Activated naive CD8-positive, alpha-beta T cell treated with anti-CD3 and anti-CD28 coated beads for 36 hours (primary cell): Measurements from ENCODE around the gene FAS. TPM values are rescaled to one million over a fixed set of nuclear protein-coding genes. Genes with fewer than 3 reads are reported as not detected.

Source experiments
- DNase-seq: peaks from one replicate; pipeline ENCODE4 v3.0.0; 2021
- H3K27ac Mint-ChIP-seq: one replicate; pipeline ENCODE4 v1.8.0; 2022; ENCODE audit warnings: mild to moderate bottlenecking, moderate library complexity, mixed read lengths
- H3K27me3 Mint-ChIP-seq: one replicate; pipeline ENCODE4 v1.8.0; 2022; ENCODE audit warnings: mild to moderate bottlenecking, mixed read lengths
- H3K36me3 Mint-ChIP-seq: one replicate; pipeline ENCODE4 v1.8.0; 2021; ENCODE audit warnings: mild to moderate bottlenecking, mixed read lengths
- H3K4me1 Mint-ChIP-seq: one replicate; pipeline ENCODE4 v1.8.0; 2021; ENCODE audit warnings: mixed read lengths
- H3K4me3 Mint-ChIP-seq: one replicate; pipeline ENCODE4 v1.8.0; 2022; ENCODE audit warnings: mild to moderate bottlenecking, moderate library complexity, mixed read lengths
- H3K9me3 Mint-ChIP-seq: one replicate; pipeline ENCODE4 v1.8.0; 2022; ENCODE audit warnings: mixed read lengths
- total RNA-seq, 2 experiments: library from RNA; stranded (reverse); gene quantifications; one replicate each; pipeline ENCODE4 v1.2.3, GENCODE V29; 2021

Gene FAS
- total RNA-seq, 2 experiments from 2014 or later = 31.1 to 33.4 TPM

DNA sequence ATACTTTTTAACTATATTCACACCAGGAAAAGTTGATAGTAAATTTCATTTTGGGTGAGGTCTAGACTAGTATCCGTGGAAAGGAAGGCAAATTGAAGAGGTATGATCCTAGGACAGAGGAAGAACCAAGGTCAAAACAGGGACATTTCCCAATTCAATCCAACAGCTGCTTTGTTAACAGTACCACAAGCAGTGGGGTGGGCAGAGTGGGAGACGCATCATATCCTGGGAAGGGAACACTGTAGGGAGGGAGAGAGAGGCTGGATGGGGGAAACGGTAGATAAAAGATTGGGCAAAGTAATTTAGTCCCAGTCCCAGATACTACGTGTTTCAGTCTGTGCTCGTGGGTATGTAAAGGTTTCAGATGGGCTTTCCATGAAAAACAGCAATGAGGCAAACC is 9.2 kb upstream of the FAS start:
- Mint-ChIP-seq H3K36me3 (peaks cover 3% of the 10 kb centered on the region), H3K9me3 (peaks cover 4% of the 10 kb centered on the region), H3K4me1 (peaks cover 6% of the 10 kb centered on the region), H3K27ac (no peak overlapping the region), H3K4me3 (no peak overlapping the region), H3K27me3 (no peaks in the 10 kb centered on the region)
- DNase-seq = no peak

DNA sequence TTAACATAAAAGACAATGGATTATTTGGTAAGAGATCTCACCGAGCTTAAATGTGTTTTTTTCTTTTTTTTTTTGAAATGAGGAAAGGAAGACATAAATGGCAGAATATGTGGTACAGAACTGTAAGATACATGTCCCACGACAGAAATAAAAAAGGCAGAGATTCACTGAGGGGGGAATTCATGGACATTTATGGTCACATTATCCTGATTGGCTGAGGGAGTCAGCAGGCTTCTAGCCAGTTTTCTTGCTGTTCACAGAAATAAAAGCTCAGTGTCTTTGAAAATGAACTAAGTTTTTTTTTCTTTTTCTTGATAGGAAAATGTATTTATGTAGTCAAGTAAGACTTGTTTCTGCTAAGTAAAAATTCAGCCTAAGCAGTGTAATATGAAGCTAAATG is 8.2 kb upstream of the FAS start:
- DNase-seq = no peak
- Mint-ChIP-seq H3K36me3 (peaks cover 7% of the 10 kb centered on the region), H3K27ac (no peak overlapping the region), H3K9me3 (peaks cover 6% of the 10 kb centered on the region), H3K27me3 (no peaks in the 10 kb centered on the region), H3K4me1 (peaks cover 8% of the 10 kb centered on the region), H3K4me3 (no peak overlapping the region)

DNA sequence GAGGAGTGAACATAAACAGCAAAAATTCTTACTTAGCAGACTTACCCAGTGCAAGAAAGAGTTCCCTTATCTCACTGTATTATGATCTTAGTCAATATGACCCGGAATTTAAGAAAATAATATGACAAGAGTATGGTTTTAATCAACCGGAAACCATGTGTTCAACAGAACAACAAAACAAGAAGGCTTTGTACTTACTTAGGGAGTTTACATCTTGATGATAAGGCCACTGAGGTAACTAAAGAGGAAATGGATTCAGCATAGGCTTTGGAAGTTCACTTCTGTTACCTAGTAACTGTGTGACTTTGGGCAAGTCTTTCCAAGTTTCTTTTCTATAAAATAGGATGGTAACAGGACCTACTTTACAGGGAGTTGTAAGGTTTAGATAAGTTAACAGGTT is 7.4 kb upstream of the FAS start:
- H3K27me3 Mint-ChIP-seq = no peaks in the 10 kb centered on the region
- H3K9me3 Mint-ChIP-seq = peaks cover 11% of the 10 kb centered on the region
- DNase-seq = no peak
- H3K36me3 Mint-ChIP-seq = peaks cover 12% of the 10 kb centered on the region
- no peak overlapping the region for H3K27ac Mint-ChIP-seq
- peaks cover 14% of the 10 kb centered on the region for H3K4me1 Mint-ChIP-seq
- H3K4me3 Mint-ChIP-seq = no peak overlapping the region

DNA sequence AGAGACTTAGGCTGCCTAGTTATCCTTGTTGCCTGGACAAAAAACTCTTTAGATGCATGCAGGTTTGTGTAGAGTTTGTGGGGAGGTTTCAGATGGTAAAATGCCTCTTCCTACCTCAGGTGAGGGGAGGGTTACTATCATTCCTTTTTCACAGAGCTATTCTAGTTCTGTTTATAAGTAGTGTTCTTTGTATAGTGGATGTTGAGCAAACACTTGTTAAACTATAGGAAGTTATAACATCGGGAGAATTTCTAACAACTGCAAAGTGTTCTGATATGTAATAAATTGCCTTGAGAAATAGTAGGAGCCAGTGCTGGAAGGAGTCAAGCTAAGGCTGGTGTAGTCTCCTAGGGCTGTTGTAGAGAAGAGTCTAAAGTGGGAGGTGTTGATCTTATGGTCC is 6.7 kb upstream of the FAS start:
- H3K4me1 Mint-ChIP-seq = peaks cover 17% of the 10 kb centered on the region
- H3K27ac Mint-ChIP-seq = no peak overlapping the region
- H3K36me3 Mint-ChIP-seq = peaks cover 12% of the 10 kb centered on the region
- H3K9me3 Mint-ChIP-seq = peaks cover 11% of the 10 kb centered on the region
- H3K4me3 Mint-ChIP-seq = no peak overlapping the region
- H3K27me3 Mint-ChIP-seq = no peaks in the 10 kb centered on the region
- DNase-seq = no peak

DNA sequence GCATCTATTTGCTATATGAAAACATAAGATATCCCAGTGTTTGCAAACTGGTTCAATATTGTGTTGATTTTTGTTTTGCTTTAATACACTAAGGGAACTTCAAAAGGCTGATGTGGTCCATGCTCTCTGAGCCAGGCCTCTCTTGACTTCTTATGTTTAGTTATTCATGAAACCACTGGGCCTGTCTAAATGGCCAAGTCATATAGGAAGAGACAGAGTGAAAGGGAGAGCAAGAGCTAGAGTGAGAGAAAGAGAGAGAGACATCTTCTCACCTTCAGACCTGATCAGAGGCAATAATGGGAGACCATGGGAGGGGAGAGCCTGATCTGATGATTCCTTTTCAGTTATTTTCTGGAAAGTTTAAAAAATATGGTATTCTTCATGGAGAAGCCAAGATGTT is 6.1 kb upstream of the FAS start:
- no peak for DNase-seq
- H3K36me3 Mint-ChIP-seq = peaks cover 12% of the 10 kb centered on the region
- H3K27me3 Mint-ChIP-seq = no peaks in the 10 kb centered on the region
- no peak overlapping the region for H3K27ac Mint-ChIP-seq
- H3K4me1 Mint-ChIP-seq = peaks cover 23% of the 10 kb centered on the region
- no peak overlapping the region for H3K4me3 Mint-ChIP-seq
- peaks cover 11% of the 10 kb centered on the region for H3K9me3 Mint-ChIP-seq

DNA sequence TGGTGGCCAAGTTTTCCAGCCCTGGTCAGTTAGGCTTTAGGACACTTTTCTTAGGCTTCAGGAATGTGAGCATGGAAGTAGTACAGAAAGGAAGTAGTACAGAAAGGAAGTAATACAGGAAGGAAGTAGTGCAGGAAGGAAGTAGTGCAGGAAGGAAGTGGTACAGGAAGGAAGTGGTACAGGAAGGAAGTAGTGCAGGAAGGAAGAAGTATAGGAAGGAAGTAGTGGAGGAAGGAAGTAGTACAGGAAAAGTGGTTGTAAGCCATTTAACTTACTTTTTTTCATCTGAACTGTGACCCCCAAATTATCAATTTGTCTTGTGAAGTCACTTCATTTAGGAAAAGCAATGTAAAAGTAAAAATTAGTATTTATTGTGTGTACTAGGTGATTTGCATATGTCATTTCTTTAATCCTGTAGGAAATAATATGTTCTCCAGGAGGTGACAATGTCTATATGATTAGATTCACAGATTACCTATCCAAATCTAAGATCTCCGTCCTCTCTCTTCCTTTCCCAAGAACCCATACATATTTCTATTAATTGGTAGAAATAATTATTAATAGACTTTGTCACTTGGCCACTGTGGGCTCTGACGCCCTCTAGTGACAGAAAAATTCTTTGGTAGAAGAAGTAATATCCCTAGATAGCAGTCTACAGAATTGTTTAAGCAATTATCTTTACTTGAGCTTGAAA is 3.9 kb upstream of the FAS start:
- Mint-ChIP-seq H3K4me1 (peaks cover 33% of the 10 kb centered on the region), H3K9me3 (peaks cover 11% of the 10 kb centered on the region), H3K27me3 (no peaks in the 10 kb centered on the region), H3K27ac (no peak overlapping the region), H3K36me3 (peaks cover 14% of the 10 kb centered on the region), H3K4me3 (no peak overlapping the region)
- no peak for DNase-seq

DNA sequence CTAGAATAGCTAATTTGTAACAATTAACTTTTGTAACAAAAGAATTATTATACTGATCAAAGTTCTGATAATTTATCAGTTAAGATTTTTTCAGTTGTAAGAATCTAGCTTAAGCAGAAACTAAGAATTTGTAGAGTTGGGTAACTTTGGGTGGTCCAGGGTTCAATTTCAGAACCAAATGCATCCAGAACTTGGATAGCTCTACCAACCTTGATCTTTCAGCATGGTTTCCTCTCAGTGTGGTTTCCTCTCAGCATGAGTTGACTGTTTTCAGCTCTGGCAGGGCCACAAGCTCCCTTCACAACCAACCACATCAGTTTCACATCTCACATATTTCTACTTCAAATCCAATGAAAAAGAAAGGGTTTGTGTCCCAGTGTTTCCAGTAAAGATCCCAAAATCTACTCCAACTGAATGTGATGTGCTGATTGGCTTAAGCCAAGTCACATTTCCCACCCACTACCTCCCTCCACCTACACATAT is 3.3 kb upstream of the FAS start:
- peaks cover 19% of the 10 kb centered on the region for H3K36me3 Mint-ChIP-seq
- H3K4me3 Mint-ChIP-seq = no peak overlapping the region
- H3K4me1 Mint-ChIP-seq = peaks cover 38% of the 10 kb centered on the region
- peaks cover 11% of the 10 kb centered on the region for H3K9me3 Mint-ChIP-seq
- DNase-seq = no peak
- H3K27me3 Mint-ChIP-seq = no peaks in the 10 kb centered on the region
- no peak overlapping the region for H3K27ac Mint-ChIP-seq

DNA sequence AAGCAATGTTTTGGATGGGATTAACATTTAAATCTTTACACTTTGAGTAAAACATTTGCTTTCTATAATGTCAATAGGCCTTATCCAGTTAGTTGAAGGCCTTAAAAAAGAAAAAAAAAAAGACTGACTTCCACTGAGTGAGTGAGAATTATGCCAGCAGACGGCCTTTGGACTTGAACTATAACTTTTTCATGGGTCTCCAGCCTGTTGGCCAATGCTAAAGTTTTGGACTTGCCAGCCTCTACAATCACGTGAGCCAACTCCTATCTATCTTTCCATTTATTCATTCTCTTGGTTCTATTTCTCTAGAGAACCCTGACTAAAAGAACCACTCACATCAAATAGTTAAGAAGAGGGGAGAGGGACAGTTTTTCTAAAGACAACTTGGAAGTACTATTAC is 2.8 kb upstream of the FAS start:
- Mint-ChIP-seq H3K27ac (no peak overlapping the region), H3K9me3 (peaks cover 11% of the 10 kb centered on the region), H3K4me1 (peaks cover 41% of the 10 kb centered on the region)

DNA sequence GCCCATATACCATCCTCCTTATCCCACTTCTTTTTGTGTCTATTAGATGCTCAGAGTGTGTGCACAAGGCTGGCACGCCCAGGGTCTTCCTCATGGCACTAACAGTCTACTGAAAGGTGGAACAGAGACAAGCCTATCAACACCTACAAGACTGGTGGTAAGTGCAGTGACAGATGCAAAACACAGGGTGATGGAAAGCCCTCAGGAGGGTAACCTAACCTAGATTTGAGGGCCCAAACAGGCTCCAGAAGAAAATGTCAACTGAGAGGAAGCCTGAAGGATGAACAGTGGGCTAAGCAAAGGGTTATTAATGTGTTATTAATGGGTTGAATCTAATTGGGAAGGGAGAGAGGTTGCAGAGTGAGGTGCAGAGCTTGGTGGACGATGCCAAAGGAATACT is 1.2 kb upstream of the FAS start:
- Mint-ChIP-seq H3K27me3 (no peaks in the 10 kb centered on the region), H3K9me3 (peaks cover 11% of the 10 kb centered on the region), H3K4me3 (peak overlapping the region; percentile 98), H3K36me3 (peaks cover 19% of the 10 kb centered on the region), H3K27ac (no peak overlapping the region), H3K4me1 (peaks cover 49% of the 10 kb centered on the region)
- no peak for DNase-seq

More for the DNA sequence above, 2.8 kb upstream of the FAS start:
- H3K4me3 Mint-ChIP-seq = no peak overlapping the region
- no peak for DNase-seq
- H3K27me3 Mint-ChIP-seq = no peaks in the 10 kb centered on the region
- peaks cover 19% of the 10 kb centered on the region for H3K36me3 Mint-ChIP-seq

DNA sequence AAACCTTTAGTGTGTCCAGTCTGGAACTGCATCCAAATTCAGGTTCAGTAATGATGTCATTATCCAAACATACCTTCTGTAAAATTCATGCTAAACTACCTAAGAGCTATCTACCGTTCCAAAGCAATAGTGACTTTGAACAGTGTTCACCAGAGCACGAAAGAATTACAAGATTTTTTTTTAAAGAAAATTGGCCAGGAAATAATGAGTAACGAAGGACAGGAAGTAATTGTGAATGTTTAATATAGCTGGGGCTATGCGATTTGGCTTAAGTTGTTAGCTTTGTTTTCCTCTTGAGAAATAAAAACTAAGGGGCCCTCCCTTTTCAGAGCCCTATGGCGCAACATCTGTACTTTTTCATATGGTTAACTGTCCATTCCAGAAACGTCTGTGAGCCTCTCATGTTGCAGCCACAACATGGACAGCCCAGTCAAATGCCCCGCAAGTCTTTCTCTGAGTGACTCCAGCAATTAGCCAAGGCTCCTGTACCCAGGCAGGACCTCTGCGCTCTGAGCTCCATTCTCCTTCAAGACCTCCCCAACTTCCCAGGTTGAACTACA is 694 bp upstream of the FAS start:
- peaks cover 11% of the 10 kb centered on the region for H3K9me3 Mint-ChIP-seq
- peaks cover 19% of the 10 kb centered on the region for H3K36me3 Mint-ChIP-seq
- H3K4me1 Mint-ChIP-seq = peaks cover 46% of the 10 kb centered on the region
- H3K4me3 Mint-ChIP-seq = peak overlapping the region; percentile 98
- DNase-seq = no peak
- H3K27me3 Mint-ChIP-seq = no peaks in the 10 kb centered on the region
- peak overlapping the region; percentile 98 for H3K27ac Mint-ChIP-seq

DNA sequence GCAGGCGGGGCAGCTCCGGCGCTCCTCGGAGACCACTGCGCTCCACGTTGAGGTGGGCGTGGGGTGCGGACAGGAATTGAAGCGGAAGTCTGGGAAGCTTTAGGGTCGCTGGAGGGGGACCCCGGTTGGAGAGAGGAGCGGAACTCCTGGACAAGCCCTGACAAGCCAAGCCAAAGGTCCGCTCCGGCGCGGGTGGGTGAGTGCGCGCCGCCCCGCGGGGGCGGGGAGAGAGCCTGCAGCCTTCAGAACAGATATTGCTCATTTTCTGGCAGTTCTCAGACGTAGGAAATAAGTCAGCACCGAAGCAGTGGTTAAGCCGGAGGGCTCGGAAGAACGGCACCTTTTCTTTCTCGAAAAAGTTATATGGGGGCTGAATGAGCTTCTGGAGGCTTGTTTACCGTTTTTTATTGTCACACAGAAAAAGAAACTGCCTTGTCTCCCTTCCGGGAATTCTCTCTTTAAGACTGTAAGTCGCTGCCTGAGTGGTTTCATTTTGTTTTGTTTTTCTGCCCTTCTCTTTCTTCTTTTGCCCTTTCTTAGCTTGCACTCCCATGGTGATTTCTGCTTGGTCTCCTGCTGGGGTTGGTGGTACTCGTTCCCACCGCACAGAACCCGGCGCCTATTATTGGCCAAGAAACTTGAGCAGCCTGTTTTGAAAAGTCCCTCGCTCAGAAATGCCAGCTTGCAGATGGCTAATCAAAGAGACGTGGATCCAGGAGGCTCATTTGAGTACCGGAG is 732 bp downstream of the FAS start:
- peak overlapping the region; percentile 98 for H3K27ac Mint-ChIP-seq
- H3K4me3 Mint-ChIP-seq = peak overlapping the region; percentile 98
- peak; percentile 77 for DNase-seq
- peaks cover 59% of the 10 kb centered on the region for H3K4me1 Mint-ChIP-seq
- peaks cover 29% of the 10 kb centered on the region for H3K36me3 Mint-ChIP-seq
- H3K9me3 Mint-ChIP-seq = peaks cover 8% of the 10 kb centered on the region
- no peaks in the 10 kb centered on the region for H3K27me3 Mint-ChIP-seq

DNA sequence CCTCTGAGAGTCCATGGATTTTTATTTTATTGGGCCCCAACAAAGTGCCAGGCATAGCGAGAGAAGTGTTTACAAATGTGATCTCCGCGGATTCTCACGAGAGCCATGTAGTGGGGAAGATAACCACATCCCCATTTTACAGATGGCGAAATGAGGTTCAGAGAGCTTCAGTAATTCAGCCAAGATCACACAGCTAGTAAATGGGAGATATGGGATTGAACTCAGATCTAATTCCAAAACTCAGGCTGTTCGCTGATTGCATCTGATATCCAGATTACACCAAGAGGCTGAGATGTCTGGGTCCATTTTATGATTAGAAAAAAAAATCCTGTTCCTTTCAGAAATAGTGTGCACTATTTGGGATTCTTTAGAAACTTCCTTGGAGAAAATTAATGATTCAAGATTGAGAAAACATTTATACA is 1.3 kb downstream of the FAS start:
- peak overlapping the region; percentile 98 for H3K4me3 Mint-ChIP-seq
- peaks cover 61% of the 10 kb centered on the region for H3K4me1 Mint-ChIP-seq
- H3K9me3 Mint-ChIP-seq = peaks cover 5% of the 10 kb centered on the region
- no peaks in the 10 kb centered on the region for H3K27me3 Mint-ChIP-seq
- peaks cover 25% of the 10 kb centered on the region for H3K36me3 Mint-ChIP-seq
- H3K27ac Mint-ChIP-seq = peak overlapping the region; percentile 98
- no peak for DNase-seq

DNA sequence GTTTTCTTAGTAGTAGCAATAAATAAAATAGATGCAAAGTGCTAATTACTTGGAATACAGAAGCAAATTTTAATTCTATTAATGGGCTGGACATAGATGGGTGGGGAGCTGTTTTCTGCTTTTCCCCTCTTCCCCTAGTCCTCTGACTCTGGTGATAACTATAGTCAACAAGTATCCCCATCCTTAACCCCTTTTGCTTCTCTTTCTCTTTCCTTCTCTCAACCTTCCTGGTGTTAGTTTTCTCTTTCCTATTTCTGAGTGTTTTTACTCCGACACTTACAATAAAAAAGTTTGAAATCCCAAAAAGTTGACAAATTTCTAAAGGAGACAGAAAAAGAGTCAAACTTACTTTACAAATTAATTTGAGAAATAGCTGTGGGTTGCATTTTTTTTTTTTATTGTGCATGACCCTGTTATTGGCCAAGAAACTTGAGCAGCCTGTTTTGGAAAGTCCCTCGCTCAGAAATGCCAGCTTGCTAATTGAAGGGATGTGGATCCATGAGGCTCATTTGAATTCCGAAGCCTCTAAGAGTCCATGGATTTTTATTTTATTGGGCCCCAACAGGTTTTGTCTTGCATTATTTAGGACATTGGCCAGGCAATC is 2.4 kb downstream of the FAS start:
- Mint-ChIP-seq H3K4me3 (peak overlapping the region; percentile 75), H3K27ac (peak overlapping the region; percentile 43), H3K27me3 (no peaks in the 10 kb centered on the region), H3K9me3 (peaks cover 1% of the 10 kb centered on the region), H3K4me1 (peaks cover 61% of the 10 kb centered on the region), H3K36me3 (peaks cover 20% of the 10 kb centered on the region)
- no peak for DNase-seq

DNA sequence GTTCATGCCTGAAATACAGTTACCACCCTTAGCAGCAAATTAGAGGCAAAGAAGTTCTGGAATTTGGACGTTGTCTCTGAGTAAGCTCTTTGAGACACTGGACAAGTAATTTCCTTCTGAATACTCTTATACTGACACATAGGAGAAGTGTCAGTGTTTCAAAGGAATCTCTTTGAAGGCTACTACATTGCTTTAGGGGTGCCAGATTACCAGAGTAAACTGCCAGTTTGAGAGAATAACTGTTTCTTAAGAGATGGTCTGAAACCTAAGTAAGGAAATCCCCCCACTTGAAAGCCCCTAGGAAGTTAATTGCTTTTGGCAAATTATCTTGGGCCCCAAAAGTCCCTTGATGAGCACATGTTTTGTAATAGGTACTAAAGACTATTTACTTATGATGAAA is 3.4 kb downstream of the FAS start:
- H3K27me3 Mint-ChIP-seq = no peaks in the 10 kb centered on the region
- H3K4me3 Mint-ChIP-seq = peak overlapping the region; percentile 37
- no peak for DNase-seq
- H3K9me3 Mint-ChIP-seq = no peaks in the 10 kb centered on the region
- H3K36me3 Mint-ChIP-seq = peaks cover 22% of the 10 kb centered on the region
- peak overlapping the region; percentile 62 for H3K27ac Mint-ChIP-seq
- peaks cover 57% of the 10 kb centered on the region for H3K4me1 Mint-ChIP-seq
